Activated effector memory CD4-positive, alpha-beta T cell treated with Interleukin-2 at 50 U/mL for 16 hours (primary cell): Measurements from ENCODE around the gene PHRF1.

Experiments
- DNase-seq: peaks from one replicate; pipeline ENCODE4 v3.0.0-alpha.2; 2020

PHRF1 gene

DNA sequence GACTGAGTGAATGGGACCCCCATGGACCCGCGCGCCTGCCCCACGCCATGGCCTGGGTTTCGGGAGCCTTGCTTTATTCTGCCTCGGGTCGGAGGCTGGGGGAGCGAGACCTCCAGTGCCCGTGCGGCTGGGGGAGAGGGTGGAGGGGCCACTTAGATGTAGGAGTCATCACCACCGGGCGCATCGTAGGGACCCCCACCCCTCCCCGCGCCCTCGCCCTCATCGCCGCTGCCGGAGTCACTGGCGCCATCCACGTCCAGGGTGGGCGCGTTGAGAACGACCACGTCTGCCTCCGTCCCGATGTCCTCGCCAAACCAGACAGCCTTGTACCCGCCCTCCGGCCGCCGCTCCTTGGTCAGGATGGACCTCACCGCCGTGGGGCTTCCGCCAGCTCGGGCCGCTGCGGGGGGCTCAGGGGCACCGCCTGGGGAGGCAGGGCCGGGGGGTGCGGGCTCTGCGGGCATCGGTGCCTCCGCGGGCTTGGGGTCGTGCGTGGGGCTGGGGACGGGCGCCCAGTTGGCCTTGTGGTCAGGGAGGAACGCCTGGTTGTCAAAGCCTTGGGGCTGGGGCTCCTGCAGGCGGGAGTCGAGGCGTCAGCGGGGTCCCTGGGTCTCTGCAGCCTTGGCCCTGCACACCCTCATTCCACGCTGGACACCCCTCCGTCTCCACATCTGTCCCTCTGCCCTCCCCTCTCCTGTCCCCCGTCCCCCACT, 41.1 kb downstream of the PHRF1 start:
- DNase-seq = no peak

- DNase-seq = no peak
These were observed 41.8 kb downstream of the PHRF1 start for GRCh38 chr11:617912-618682.

DNA sequence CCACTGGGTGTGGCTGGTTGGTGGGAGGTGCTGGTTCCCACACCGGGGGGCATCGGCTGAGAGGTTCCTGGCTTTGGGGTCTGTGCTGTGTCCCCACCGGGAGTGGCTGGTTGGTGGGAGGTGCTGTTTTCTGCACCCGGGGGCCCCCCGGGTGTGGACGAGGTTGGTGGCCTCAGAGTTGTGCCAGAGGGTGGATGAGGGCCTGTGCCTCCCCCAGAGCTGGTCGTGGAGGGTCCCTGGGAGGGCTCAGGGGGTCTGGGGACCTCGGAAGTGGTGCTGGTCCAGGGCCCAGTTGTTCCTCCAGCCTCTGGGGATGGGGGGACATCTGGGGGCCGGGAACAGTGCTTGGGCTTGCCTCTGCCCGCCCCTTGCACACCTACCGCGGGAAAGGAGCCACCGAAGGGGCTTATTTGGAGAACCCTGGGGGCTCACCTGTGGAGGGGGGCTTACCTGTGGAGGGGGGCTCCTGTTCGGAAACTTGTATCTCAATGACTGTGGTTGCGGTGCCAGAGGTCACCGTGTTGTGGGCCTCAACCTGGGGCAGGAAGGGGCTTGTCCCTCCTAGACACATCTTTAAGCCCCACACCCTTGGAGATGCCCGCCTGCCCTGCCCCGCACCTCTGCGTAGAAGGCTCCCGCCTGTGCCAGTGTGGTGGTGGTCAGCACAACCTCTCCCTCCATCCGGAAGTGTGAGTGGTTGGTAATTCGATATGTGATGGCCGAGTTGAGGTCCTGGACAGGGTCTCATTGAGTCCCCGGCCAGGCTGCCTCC, 42.8 kb downstream of the PHRF1 start:
- DNase-seq = no peak

- no peak for DNase-seq
These were observed 43.4 kb downstream of the PHRF1 start for GRCh38 chr11:619628-620050.

- no peak for DNase-seq
These were observed 43.9 kb downstream of the PHRF1 start for GRCh38 chr11:620201-620600.

- no peak for DNase-seq
These were observed 44.9 kb downstream of the PHRF1 start for GRCh38 chr11:620935-621814.

GRCh38 chr11:621838-622237, 45.6 kb downstream of the PHRF1 start:
- no peak for DNase-seq

DNA sequence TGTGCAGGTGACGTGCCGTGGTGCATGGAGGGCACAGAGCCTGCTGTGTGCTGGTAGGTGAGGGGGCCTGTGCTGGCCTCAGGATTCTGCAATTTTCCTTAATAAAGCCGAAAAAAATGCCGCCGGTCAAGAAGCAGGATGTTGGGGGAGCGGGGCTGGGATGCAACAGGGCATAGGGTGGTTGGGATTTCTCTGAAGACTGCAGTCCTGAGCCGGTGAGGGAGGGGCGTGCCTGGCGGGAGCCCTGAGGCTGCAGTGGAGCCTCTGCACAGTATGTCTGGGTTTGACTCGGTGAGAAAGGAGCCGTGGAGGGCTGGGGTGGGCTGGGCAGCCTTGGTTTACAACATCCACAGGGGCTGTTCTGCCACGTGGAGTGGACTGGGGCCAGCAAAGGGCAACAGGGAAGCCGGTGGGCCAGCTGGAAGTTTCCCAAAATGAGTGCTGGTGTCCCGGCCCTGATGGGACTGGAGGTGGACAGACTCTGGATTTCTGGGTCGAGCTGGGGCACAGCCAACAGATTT, 47.1 kb downstream of the PHRF1 start:
- DNase-seq = no peak

DNA sequence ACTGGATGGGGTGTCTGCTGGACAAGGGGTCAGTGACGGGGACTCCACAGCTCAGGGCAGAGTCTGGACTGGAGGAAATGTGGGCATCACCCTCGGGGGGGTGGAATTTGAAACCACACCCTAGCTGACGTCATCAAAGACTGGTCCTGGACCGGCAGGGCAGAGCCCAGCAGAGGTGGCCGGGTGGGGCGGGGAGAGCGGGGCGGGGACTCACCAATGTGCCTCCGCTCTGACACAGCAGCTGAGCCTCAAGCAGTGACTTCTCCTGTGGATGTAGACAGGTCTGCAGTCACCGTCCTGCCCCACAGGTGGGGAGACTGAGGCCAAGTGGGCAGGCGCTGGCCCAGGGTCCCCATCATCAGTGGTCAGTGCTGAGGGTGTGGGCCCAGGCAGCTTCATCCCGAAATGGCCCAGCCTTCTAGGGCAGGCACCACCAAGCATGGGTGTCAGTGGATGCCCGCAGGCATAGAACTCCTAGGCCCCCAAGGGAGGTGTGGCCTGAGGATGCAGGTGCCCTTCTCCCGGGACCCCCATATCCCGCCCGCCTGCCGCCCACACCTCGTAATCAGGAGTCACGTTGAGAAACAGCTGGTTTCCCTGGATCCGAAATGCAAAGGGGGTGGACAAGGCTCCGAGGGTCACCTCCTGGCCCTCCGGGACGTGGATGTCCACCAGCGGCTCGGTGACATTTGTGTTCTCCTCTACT, 47.9 kb downstream of the PHRF1 start:
- no peak for DNase-seq

DNA sequence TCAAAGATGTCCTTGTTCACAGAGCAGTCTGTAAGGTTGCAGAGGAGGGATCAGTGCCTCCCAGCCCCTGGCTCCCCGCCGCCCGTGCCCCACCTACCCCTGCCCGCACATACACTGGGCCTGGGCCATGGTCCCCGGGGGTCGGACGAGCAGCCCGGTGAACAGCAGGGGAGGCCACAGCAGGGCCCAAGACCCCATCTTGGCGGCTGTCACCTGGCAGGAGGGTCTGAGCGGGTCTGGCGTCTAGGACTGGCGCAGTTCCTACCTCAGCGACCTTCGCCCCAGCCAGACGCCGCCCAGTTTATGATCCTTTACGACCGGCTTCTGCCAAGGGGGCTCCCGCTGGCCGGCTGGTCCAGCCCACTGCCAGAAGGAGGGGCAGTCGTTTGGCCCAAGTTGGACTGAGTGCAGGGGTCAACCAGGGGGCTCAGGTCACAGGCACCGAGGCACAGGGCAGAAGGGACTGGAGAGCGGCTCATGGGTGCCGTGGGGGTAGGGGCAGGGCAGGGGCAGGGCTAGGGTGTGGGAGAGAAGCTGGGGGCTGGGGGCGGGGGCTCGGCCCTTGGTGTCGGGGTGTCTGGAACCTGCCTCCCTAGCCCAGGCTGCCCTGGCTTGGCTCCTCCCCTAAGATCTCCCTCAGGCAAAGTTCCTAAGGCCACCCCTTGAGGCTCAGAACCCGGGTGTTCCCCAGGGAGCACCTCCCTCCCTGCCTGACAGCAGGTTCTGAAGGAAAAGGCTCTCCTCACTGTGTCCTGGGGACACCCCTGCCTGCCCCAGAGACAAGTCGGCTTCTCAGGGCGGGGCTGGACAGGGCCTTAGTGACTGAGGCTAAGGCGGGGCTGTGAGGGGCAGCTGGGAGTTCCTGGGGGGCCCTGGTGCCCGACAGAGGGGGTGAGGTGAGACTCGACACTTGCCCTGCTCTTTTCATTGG, 48.7 kb downstream of the PHRF1 start, which contains the start of gene CDHR5:
Gene CDHR5 (minus strand): TSS at position 251 of the 931 bp plus-strand sequence. CDS start 53 bp downstream, at position 198.
- DNase-seq = no peak

DNA sequence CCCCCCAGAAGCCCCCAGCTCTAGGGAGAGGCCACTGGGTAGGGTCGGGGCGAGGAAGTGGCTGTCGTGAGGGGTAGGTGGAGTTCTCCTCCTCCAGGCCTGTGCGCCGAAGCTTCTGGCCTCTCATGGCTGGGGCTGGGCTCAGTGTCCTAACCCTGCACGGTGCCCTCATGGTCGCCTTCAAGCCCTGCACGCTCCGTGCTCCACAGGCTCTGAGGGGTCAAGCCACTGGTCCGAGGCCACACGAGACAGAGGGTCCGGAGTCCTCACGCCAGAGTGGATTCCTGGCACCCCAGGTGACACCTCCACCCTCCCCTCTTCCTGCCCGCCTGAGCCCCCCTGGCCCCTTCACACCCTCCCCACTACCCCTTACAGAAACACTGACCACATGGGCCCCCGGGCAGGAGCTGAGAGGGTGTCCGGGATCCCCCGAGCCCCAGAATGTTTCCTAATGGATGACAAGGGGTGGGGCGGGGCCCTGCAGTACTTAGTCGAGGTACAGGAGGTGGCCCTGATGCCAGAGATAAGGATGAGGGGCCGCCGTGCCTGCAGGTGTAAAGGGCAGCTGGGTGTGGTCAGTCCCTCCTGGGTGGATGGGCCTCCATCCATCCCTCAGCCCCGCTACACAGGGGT, 49.5 kb downstream of the PHRF1 start:
- no peak for DNase-seq

- no peak for DNase-seq
These were observed 50.4 kb downstream of the PHRF1 start, which contains the start of gene SCT for GRCh38 chr11:626475-627307. Gene SCT, minus strand, starts transcription at chr11:627181. Its CDS starts 38 bp downstream, at chr11:627143.

GRCh38 chr11:627308-627576, 51.0 kb downstream of the PHRF1 start:
- DNase-seq = no peak

DNA sequence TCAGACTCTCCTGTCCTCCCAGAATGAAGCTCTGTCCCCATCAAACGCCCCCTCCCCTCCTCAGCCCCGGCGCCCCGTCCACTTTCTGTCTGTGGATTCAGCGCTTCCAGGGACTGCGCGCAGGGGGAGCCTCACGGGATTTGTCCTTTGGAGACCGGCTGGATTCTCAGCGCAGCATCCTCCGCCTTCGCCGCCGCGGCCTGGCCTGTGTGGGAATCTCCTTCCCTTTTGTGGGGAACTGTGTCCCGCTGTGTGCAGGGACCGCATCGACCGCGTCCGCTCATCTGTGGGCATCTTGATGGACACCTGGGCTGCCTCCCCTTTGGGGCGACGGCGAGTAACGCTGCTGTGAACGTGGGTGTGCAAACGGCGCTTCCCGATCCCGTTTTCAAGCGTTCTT, 51.8 kb downstream of the PHRF1 start:
- DNase-seq = no peak

DNA sequence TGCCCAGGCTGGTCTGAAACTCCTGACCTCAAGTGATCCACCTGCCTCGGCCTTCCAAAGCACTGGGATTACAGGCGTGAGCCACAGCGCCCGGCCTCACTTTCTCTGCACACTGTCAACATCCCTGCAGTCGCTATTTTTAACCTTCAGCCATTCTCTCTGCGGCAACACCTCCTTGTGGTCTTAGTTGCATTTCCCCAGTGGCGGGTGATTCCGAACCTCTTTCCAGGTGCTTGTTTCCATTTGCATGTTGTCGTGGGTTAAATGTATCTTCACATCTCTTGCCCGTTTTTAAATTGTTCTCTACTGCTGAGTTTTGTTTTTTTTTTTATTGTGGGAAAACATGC, 52.9 kb downstream of the PHRF1 start:
- no peak for DNase-seq

DNA sequence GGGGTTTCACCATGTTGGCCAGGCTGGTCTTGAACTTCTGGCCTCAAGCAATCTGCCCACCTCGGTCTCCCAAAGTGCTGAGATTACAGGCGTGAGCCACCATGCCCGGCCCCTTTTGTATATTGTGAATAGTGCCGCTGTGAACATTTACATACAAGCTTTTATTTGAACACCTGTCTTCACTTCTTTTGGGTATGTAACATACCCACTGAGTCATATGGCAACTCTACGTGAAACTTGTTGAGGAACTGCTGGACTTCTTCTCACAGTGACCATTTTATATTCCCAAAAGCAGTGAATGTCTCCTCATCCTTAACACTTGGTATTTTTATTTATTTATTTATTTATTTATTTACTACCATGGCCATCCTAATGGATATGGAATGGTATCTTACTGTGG, 54.6 kb downstream of the PHRF1 start:
- no peak for DNase-seq

- no peak for DNase-seq
These were observed 59.8 kb downstream of the PHRF1 start for GRCh38 chr11:635945-636510.

DNA sequence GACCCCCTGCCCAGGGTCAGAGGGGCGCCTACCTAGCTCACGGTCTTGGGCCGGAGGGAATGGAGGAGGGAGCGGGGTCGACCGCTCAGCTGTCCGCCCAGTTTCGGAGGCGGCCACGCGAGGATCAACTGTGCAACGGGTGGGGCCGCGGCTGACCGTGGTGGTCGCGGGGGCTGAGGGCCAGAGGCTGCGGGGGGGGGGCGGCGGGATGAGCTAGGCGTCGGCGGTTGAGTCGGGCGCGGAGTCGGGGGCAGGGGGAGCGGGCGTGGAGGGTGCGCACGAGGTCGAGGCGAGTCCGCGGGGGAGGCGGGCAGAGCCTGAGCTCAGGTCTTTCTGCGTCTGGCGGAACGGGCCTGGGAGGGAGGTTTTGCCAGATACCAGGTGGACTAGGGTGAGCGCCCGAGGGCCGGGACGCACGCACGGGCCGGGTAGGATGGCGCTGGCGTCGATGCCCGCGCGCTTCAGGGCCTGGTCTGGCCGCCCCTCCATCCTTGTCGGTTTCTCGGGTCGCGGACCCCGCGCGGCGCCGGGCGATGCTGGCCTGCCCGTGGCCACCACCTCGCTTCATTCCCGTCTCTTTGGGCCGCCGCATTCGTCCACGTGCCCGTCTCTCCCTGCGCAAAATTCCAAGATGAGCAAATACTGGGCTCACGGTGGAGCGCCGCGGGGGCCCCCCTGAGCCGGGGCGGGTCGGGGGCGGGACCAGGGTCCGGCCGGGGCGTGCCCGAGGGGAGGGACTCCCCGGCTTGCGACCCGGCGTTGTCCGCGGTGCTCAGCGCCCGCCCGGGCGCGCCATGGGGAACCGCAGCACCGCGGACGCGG, 60.5 kb downstream of the PHRF1 start, which contains the start of gene DRD4:
Gene DRD4 (plus strand): TSS at position 759 of the 822 bp plus-strand sequence. CDS start 36 bp downstream, at position 795.
- DNase-seq = no peak
